Neural cell (in vitro differentiated cells): ENCODE data around the gene NRAS. TPM values are rescaled to one million over a fixed set of nuclear protein-coding genes. Genes with fewer than 3 reads are reported as not detected.

Source experiments
- H2AFZ ChIP-seq: fragments of 200-600, 300-800 bp; sonication (generic), shearing (Covaris generic); 2 replicates; pipeline ENCODE4 v1.6.0; 2014; ENCODE audit warnings: low read depth, mild to moderate bottlenecking, antibody characterized with exemption, low read length, moderate library complexity
- H3F3A ChIP-seq: fragments of 200-600 bp; shearing (Covaris generic); 2 replicates; pipeline ENCODE4 v1.6.1; 2016; ENCODE audit warnings: mild to moderate bottlenecking, moderate library complexity, mixed read lengths, antibody characterized with exemption, low read length; ENCODE audit not compliant: insufficient read depth, poor library complexity, severe bottlenecking
- H3K27ac ChIP-seq: fragments of 200-600, 300-800 bp; sonication (generic), shearing (Covaris generic); 2 replicates; pipeline ENCODE4 v1.5.1; 2014; ENCODE audit warnings: mild to moderate bottlenecking, low read length, moderate library complexity
- H3K27me3 ChIP-seq: fragments of 300-800, 200-600 bp; sonication (generic), shearing (Covaris generic); 2 replicates; pipeline ENCODE4 v1.6.0; 2014; ENCODE audit warnings: mild to moderate bottlenecking, low read depth, low read length, moderate library complexity; ENCODE audit not compliant: insufficient read depth
- H3K36me3 ChIP-seq: fragments of 300-800, 200-600 bp; sonication (generic), shearing (Covaris generic); 2 replicates; pipeline ENCODE4 v1.5.1; 2014; ENCODE audit warnings: mild to moderate bottlenecking, antibody characterized with exemption, low read length, moderate library complexity; ENCODE audit not compliant: insufficient read depth
- H3K4me2 ChIP-seq: fragments of 300-800, 200-600 bp; sonication (generic), shearing (Covaris generic); 2 replicates; pipeline ENCODE4 v1.6.0; 2014; ENCODE audit warnings: mild to moderate bottlenecking, low read length
- H3K4me3 ChIP-seq: fragments of 300-800, 200-600 bp; sonication (generic), shearing (Covaris generic); 2 replicates; pipeline ENCODE4 v1.5.1; 2014; ENCODE audit warnings: mild to moderate bottlenecking, low read length, moderate library complexity
- H3K79me2 ChIP-seq: fragments of 200-600 bp; shearing (Covaris generic); replicated peaks from 2 replicates; pipeline ENCODE4 v1.6.0; 2014; ENCODE audit warnings: mild to moderate bottlenecking, low read length, moderate library complexity; ENCODE audit not compliant: insufficient read depth
- H3K9ac ChIP-seq: fragments of 300-800, 200-600 bp; sonication (generic), shearing (Covaris generic); 2 replicates; pipeline ENCODE4 v1.6.1; 2016; ENCODE audit warnings: mild to moderate bottlenecking, low read length, mixed read lengths
- H3K9me2 ChIP-seq: fragments of 200-600 bp; shearing (Covaris generic); 2 replicates; pipeline ENCODE4 v1.6.1; 2016; ENCODE audit warnings: mild to moderate bottlenecking, low read length, mixed read lengths; ENCODE audit not compliant: insufficient read depth
- H3K9me3 ChIP-seq: fragments of 200-600, 300-800 bp; sonication (generic), shearing (Covaris generic); 2 replicates; pipeline ENCODE4 v1.6.1; 2016; ENCODE audit warnings: mild to moderate bottlenecking, mixed run types, low read length, moderate library complexity, mixed read lengths
- H4K20me1 ChIP-seq: fragments of 200-600 bp; shearing (Covaris generic); 2 replicates; pipeline ENCODE4 v1.6.1; 2016; ENCODE audit warnings: mild to moderate bottlenecking, mixed run types; ENCODE audit not compliant: insufficient read depth
- CTCF ChIP-seq: fragments of 450-650 bp; IDR thresholded peaks from 2 replicates; pipeline ENCODE4 v1.5.1; 2014; ENCODE audit warnings: antibody characterized with exemption, mild to moderate bottlenecking, moderate library complexity; ENCODE audit not compliant: poor library complexity, severe bottlenecking
- EP300 ChIP-seq: fragments of 450-650 bp; conservative IDR thresholded peaks from 2 replicates; pipeline ENCODE4 v1.6.1; 2014; ENCODE audit warnings: antibody characterized with exemption, mild to moderate bottlenecking, moderate library complexity; ENCODE audit not compliant: poor library complexity, severe bottlenecking
- EZH2 ChIP-seq: fragments of 200-600, 300-800 bp; shearing (Covaris generic), sonication (generic); IDR thresholded peaks from 2 replicates; pipeline ENCODE4 v1.6.1; 2014; ENCODE audit warnings: antibody characterized with exemption, low read length, borderline replicate concordance, mild to moderate bottlenecking; ENCODE audit not compliant: insufficient read depth, poor library complexity, severe bottlenecking
- MXI1 ChIP-seq: fragments of 450-650 bp; conservative IDR thresholded peaks from 2 replicates; pipeline ENCODE4 v1.6.1; 2014; ENCODE audit warnings: antibody characterized with exemption, mild to moderate bottlenecking; ENCODE audit not compliant: poor library complexity, severe bottlenecking
- POLR2AphosphoS5 ChIP-seq: IDR thresholded peaks from 2 replicates; pipeline ENCODE4 v1.6.1; 2012
- RAD21 ChIP-seq: fragments of 450-650 bp; conservative IDR thresholded peaks from 2 replicates; pipeline ENCODE4 v1.6.1; 2014; ENCODE audit warnings: antibody characterized with exemption, mild to moderate bottlenecking, moderate library complexity
- REST ChIP-seq: IDR thresholded peaks from 2 replicates; pipeline ENCODE4 v1.6.1; 2012; ENCODE audit warnings: borderline replicate concordance
- SMC3 ChIP-seq: fragments of 450-650 bp; conservative IDR thresholded peaks from 2 replicates; pipeline ENCODE4 v1.6.1; 2014; ENCODE audit warnings: antibody characterized with exemption, mild to moderate bottlenecking, moderate library complexity; ENCODE audit not compliant: poor library complexity
- TAF1 ChIP-seq: IDR thresholded peaks from 2 replicates; pipeline ENCODE4 v1.6.1; 2012; ENCODE audit warnings: low read depth
- polyA plus RNA-seq: library from polyadenylated mRNA; depleted of rRNA; stranded (reverse); fragments of >200 nt; gene quantifications from 2 replicates; pipeline ENCODE4 v1.2.3, GENCODE V29; 2014

NRAS gene
- polyA plus RNA-seq, 1 donor from 2014 or later: 56.5 TPM

GRCh38 chr1:114710360-114710759 is 6.2 kb downstream of the NRAS start:
- peaks cover 3% of the 10 kb centered on the region for H3K36me3 ChIP-seq
- no peaks in the 10 kb centered on the region for H3K9me2 ChIP-seq
- no peak overlapping the region for H2AFZ ChIP-seq
- no peak overlapping the region for H3K9ac ChIP-seq
- H3K4me3 ChIP-seq: no peak overlapping the region
- no peak overlapping the region for H3K27ac ChIP-seq
- H3F3A ChIP-seq: no peaks in the 10 kb centered on the region
- peaks cover 17% of the 10 kb centered on the region for H3K79me2 ChIP-seq
- no peaks in the 10 kb centered on the region for H3K27me3 ChIP-seq
- no peak overlapping the region for H3K4me2 ChIP-seq
- TF ChIP-seq EP300 (no peak), TAF1 (no peak), MXI1 (no peak), SMC3 (no peak), EZH2 (no peak), POLR2AphosphoS5 (no peak), CTCF (no peak), REST (no peak), RAD21 (no peak)
- H4K20me1 ChIP-seq: no peaks in the 10 kb centered on the region
- no peaks in the 10 kb centered on the region for H3K9me3 ChIP-seq

GRCh38 chr1:114707604-114708003 is 9.0 kb downstream of the NRAS start:
- TF ChIP-seq EZH2 (no peak), SMC3 (no peak), REST (no peak), RAD21 (no peak), MXI1 (no peak), POLR2AphosphoS5 (no peak)
- Histone ChIP-seq H3K27me3 (no peaks in the 10 kb centered on the region), H3K79me2 (no peaks in the 10 kb centered on the region), H3K9me3 (no peaks in the 10 kb centered on the region), H2AFZ (no peak overlapping the region), H3K9me2 (no peaks in the 10 kb centered on the region), H3K4me2 (no peak overlapping the region), H3F3A (no peaks in the 10 kb centered on the region), H3K9ac (no peak overlapping the region), H3K27ac (no peak overlapping the region), H4K20me1 (no peaks in the 10 kb centered on the region), H3K36me3 (peaks cover 3% of the 10 kb centered on the region), H3K4me3 (no peak overlapping the region)
